GM21529 (cell line): Measurements from ENCODE around the gene BLOC1S3.
A peak's percentile ranks its signal among the peaks of the same experiment; 100 is the strongest.

Experiments used
- ATAC-seq: cut with Tn5 transposase; IDR thresholded peaks from one replicate; pipeline ENCODE4 v1.9.1; 2021; ENCODE audit not compliant: unreplicated experiment

BLOC1S3 gene

GRCh38 chr19:45178262-45179071 is at the start of gene BLOC1S3:
Gene BLOC1S3 (plus strand): TSS chr19:45178784. CDS start chr19:45179297, 513 bp downstream.
- peak; percentile 75 for ATAC-seq

GRCh38 chr19:45128806-45129205 is 49.8 kb upstream of the BLOC1S3 start:
- ATAC-seq: no peak

DNA sequence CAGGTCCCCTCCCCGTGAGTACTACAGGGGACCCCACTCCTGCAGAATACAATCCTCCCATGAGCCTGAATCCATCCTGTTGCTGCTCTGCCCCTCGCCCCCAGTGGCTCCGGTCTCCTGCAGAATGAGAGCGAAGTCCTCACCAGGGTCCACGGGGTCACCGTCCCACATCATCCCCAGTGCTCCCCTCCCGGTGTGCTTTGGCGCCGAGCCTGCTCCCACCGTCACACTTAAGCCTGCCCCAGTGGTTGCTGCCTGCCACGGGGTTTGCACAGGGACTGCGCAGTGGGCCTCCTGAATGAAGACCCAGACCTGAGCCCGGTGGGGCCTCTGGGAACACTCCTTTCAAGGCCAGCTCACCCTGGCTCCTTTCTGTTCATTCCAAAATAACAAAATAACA is 48.3 kb upstream of the BLOC1S3 start:
- no peak for ATAC-seq

GRCh38 chr19:45130888-45131615 is 47.5 kb upstream of the BLOC1S3 start:
- no peak for ATAC-seq

GRCh38 chr19:45133661-45134060 is 44.9 kb upstream of the BLOC1S3 start:
- no peak for ATAC-seq

DNA sequence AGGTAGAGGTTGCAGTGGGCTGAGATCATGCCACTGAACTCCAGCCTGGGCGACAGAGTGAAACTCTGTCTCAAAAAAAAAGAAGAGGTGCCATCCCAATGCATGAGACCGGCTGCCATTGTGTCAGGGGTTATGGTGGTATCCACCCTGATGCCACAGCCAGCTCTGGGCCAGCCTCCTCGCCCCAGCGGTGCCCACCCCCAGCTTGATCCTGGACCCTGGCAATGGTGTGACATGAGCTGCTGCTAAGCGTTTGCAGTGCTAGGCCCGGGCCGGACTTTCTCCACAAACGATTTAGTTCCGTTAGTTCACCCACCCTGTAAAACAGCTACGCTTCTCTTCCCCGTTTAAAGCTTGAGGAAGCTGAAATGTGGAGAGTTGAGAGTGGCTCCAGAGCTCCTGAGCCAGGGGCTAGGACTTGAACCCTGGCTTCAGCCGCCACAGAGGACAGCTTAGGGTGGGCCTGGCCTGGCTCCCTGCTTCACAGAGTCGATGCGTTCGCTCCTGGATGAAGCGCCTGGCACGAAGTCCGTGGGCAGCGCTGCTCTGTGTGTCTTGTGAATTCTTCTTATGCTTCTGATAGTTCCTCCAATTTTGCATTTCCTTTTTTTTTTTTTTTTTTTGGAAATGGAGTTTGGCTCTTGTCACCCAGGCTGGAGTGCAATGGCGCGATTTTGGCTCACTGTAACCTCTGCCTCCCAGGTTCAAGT is 43.3 kb upstream of the BLOC1S3 start:
- no peak for ATAC-seq

DNA sequence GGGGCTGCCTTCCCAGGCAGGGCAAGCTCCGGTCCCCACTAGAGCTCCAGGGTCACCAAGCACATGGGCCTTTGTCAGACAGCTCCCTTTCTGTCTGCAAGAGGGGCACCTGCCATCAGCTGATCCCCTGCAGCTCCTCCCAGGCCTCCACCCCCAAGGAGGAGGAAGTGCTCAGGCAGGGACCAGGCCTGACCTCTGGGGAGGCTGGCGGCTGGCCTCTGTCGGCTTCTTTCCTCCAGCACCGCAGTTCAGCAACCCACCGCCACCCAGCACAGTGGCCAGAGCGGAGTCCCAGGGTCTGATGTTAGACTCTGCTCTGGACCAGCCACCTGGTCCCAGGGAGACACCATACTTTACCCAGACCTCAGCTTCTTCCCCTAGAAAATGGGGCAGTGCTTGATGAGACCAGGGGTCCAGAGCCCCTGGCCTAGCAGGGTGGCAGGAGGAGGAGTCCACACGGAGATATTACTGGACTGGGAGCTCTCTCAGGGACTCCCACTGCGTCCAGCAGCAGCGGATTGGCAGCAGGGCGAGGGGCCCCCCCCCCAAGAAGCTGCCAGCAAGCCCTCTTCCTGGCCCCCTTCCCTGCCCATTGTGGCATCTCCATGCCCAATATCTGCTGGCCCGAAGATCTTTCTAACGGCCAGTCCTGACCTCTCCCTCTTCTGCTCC is 41.9 kb upstream of the BLOC1S3 start:
- ATAC-seq: no peak

GRCh38 chr19:45137179-45137761 is 41.3 kb upstream of the BLOC1S3 start:
- peak; percentile 74 for ATAC-seq

DNA sequence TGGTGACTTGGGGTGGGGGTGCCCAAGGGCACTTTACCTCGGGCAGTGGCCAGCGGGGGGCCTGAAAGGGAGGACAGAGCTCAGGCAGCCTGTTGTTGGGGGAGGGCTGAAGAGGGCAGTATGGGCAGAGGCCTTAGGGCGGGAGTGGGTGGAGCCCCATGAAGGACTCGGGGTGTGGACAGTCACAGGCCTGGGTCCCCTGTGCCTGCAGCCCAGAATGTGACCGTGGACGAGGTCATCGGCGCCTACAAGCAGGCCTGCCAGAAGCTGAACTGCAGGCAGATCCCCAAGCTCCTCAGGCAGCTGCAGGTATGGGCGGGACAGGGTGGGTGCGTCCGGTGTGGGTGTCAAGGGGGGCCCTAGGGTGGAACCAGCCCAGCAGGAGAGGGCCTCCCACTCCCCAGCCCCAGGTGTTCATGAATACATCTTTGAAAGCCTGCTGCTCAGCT is 40.3 kb upstream of the BLOC1S3 start:
- no peak for ATAC-seq

- ATAC-seq: no peak
These were observed 39.1 kb upstream of the BLOC1S3 start for GRCh38 chr19:45139286-45140143.

- no peak for ATAC-seq
These were observed 38.5 kb upstream of the BLOC1S3 start for GRCh38 chr19:45140144-45140503.

DNA sequence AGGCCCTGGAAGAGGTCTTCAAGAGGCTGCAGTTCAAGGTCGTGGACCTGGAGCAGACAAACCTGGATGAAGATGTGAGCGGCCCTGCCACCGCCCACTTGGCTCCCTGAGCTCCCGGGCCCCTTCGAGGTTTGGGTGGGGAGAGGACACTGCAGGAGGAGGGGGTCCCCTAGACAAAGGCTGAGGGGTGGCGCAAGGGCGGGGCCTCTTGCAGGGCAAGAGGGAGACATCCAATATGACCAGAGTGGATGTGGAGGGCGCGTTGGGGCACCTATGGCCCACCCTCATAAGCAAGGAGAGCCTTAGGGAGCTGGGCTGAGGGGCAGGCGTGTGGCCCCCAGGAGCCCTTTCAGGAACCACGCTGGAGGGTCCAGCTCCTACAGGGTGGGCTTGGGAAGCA is 38.1 kb upstream of the BLOC1S3 start:
- ATAC-seq: no peak

DNA sequence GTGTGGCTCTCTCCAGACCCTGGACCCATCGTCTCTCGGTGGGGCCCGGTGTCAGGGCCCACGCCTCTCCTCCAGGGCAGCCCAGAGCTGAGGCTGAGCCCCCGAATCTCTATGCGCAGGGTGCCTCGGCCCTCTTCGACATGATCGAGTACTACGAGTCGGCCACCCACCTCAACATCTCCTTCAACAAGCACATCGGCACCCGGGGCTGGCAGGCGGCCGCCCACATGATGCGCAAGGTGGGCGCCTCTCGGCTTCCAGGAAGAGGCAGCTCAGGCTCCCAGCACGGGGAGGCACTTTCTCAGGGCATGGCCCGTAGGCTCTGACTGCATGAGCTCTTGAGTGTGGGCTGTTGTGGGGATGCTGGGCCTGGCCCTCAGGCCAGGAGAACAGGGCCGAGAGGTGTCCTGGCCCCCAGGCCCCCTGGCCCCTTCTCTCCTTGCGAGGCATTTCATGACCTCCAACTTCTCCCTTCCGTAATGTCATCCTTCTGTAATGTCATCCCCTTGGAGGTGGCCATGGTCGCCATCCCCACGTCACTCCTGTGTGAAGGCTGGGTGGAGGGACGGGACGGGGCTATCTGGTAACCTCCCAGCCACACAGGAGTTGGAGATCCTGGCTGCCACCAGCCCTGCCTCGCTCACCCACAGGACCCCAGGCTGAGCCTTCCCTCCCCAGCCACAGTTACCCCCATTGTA is 37.2 kb upstream of the BLOC1S3 start:
- ATAC-seq: no peak

DNA sequence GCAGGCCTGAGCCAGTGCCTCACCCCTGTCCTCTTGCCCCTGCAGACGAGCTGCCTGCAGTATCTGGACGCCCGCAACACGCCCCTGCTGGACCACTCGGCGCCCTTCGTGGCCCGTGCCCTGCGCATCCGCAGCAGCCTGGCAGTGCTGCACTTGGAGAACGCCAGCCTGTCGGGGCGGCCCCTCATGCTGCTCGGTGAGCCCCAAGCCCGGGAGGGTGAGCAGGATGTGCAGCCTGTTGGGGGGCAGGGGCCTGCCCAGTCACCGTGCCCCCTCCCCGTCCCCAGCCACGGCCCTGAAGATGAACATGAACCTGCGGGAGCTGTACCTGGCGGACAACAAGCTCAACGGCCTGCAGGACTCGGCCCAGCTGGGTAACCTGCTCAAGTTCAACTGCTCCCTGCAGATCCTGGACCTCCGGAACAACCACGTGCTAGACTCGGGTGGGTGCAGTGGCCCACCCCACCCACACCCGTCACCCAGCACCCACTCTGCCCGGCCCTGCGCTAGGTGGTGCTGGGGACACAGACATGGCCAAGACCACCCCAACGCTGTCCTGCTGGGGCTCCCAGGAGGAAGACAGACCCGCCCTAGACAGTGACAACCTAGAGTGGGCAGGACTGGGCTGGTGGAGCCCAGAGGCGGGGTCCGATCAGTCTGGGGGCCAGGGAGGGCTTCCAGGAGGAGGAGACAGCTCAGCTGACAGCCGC is 36.4 kb upstream of the BLOC1S3 start:
- no peak for ATAC-seq

DNA sequence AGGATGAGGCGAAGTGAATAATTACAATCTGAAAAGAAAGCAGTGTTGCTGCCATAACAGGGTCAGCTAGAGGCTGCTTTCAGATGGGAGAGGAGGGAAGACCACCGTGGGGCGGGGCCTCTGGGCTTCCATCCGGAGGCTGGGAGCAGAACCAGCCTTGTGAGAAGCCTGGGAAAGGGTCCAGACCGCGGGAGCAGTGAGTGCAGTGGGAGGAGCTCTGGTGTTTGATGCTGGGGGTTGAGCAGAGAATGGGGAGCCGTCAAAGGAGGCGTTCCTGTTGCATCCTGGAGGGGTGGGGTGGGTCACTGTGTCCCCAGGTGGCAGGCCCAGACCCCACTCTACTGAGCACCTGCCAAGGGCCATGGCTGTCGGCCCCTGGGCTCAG is 35.9 kb upstream of the BLOC1S3 start:
- ATAC-seq: no peak

GRCh38 chr19:45144431-45145269 is 33.9 kb upstream of the BLOC1S3 start:
- ATAC-seq: no peak

- ATAC-seq: no peak
These were observed 33.1 kb upstream of the BLOC1S3 start for GRCh38 chr19:45145270-45146189.
